Ectodermal cell (in vitro differentiated cells): Measurements from ENCODE around the gene HMBS. TPM values are rescaled to one million over a fixed set of nuclear protein-coding genes. Genes with fewer than 3 reads are reported as not detected.
"Not testable (repeated sequence)": the region's sequence is repeated elsewhere in the genome, so short reads cannot be mapped to it uniquely, and the experiment has no call there.

Experiments
- H3K27ac ChIP-seq: 2 replicates; pipeline ENCODE4 v1.7.0; 2013; ENCODE audit warnings: mild to moderate bottlenecking, low read depth, low read length; ENCODE audit not compliant: insufficient read depth, poor library complexity, severe bottlenecking
- H3K27me3 ChIP-seq: 2 replicates; pipeline ENCODE4 v1.7.0; 2013; ENCODE audit warnings: mild to moderate bottlenecking, low read length; ENCODE audit not compliant: insufficient read depth, control insufficient read depth, poor library complexity, severe bottlenecking
- H3K36me3 ChIP-seq: one replicate; pipeline ENCODE4 v1.7.0; 2013; ENCODE audit warnings: low read length; ENCODE audit not compliant: control insufficient read depth, insufficient read depth
- H3K4me1 ChIP-seq: one replicate; pipeline ENCODE4 v1.7.0; 2013; ENCODE audit warnings: low read length; ENCODE audit not compliant: control insufficient read depth, insufficient read depth
- H3K4me3 ChIP-seq: 2 replicates; pipeline ENCODE4 v1.7.0; 2013; ENCODE audit warnings: low read depth, low read length, control low read depth; ENCODE audit not compliant: insufficient read depth
- H3K9me3 ChIP-seq: 2 replicates; pipeline ENCODE4 v1.7.0; 2013; ENCODE audit warnings: mild to moderate bottlenecking, low read length, moderate library complexity; ENCODE audit not compliant: control insufficient read depth
- WGBS, 2 experiments: methylation state at CpG; one replicate each; pipeline ENCODE4 v1.1.7; 2013; ENCODE audit warnings: missing lambda C conversion rate in 2 of 2; 5-methylcytosine and 5-hydroxymethylcytosine counted together
- polyA plus RNA-seq, 4 experiments: library from polyadenylated mRNA; stranded (reverse); fragments of 50-300 nt; gene quantifications; one replicate each; pipeline ENCODE4 v1.2.3, GENCODE V29; 2013

HMBS gene
- polyA plus RNA-seq (2013, experiment 1 of 4): 62.1 TPM
- polyA plus RNA-seq (2013, experiment 2 of 4): 62.7 TPM
- 43.9 TPM for polyA plus RNA-seq (2013, experiment 3 of 4)
- polyA plus RNA-seq (2013, experiment 4 of 4): 56.8 TPM

GRCh38 chr11:119084663-119085436 is at the start of gene HMBS:
HMBS (plus strand) TSS chr11:119084881; CDS start chr11:119085034, 153 bp downstream.
- 1% methylated on average over 45 of the region's 45 CpGs for WGBS, 2 experiments
- no peaks in the 10 kb centered on the region for H3K27me3 ChIP-seq

GRCh38 chr11:119038884-119039283 is 45.8 kb upstream of the HMBS start:
- no peaks in the 10 kb centered on the region for H3K36me3 ChIP-seq
- no peaks in the 10 kb centered on the region for H3K9me3 ChIP-seq
- peaks cover 5% of the 10 kb centered on the region for H3K4me1 ChIP-seq
- 91 to 94% methylated on average over 5 of the region's 5 CpGs for WGBS, 2 experiments
- H3K27me3 ChIP-seq: no peaks in the 10 kb centered on the region
- H3K4me3 ChIP-seq: no peak overlapping the region
- H3K27ac ChIP-seq: no peak overlapping the region

More at GRCh38 chr11:119084663-119085436, at the start of gene HMBS:
- Histone ChIP-seq H3K4me3 (peak within 1 kb of the TSS; percentile 80), H3K9me3 (no peaks in the 10 kb centered on the region), H3K27ac (peak within 1 kb of the TSS; percentile 74), H3K4me1 (no peaks in the 10 kb centered on the region), H3K36me3 (peaks cover 10% of the 10 kb centered on the region)

GRCh38 chr11:119039471-119039870 is 45.2 kb upstream of the HMBS start:
- H3K36me3 ChIP-seq, H3K4me3 ChIP-seq, H3K27me3 ChIP-seq, H3K9me3 ChIP-seq, H3K4me1 ChIP-seq, H3K27ac ChIP-seq: not testable (repeated sequence)
- 51 to 62% methylated on average over 8 to 11 of the region's 11 CpGs for WGBS, 2 experiments

DNA sequence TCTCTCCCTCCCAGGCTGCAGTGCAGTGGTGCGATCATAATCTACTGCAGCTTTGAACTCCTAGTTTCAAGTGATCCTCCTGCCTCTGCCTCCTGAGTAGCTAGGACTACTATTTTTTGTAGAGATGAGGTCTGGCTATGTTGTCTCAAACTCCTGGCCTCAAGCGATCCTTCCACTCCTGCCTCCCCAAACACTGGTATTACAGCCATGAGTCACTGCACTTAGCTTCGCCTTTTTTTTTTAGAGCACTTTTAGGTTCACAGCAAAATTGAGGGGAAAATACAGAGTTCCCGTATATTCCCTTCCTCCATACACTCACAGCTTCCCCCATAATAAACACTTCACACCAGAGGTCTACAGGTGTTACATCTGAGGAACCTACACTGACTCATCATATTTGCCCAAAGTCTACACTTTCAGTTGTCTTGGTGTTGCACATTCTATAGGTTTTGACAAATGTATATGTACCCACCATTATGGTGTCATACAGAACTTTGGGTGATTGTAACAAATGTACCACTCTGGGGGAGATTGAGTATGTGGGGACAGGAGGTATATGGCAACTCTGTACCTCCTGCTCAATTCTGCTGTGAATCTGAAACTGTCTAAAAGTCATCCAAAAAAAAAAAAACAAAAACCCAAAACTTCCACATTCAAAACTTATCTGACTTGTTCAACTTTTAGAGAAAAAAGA is 42.7 kb upstream of the HMBS start:
- no peak overlapping the region for H3K27ac ChIP-seq
- H3K4me1 ChIP-seq: peaks cover 5% of the 10 kb centered on the region
- H3K4me3 ChIP-seq: no peak overlapping the region
- 92 to 95% methylated on average over 4 of the region's 4 CpGs for WGBS, 2 experiments
- H3K36me3 ChIP-seq: peaks cover 11% of the 10 kb centered on the region
- no peaks in the 10 kb centered on the region for H3K27me3 ChIP-seq
- no peaks in the 10 kb centered on the region for H3K9me3 ChIP-seq

DNA sequence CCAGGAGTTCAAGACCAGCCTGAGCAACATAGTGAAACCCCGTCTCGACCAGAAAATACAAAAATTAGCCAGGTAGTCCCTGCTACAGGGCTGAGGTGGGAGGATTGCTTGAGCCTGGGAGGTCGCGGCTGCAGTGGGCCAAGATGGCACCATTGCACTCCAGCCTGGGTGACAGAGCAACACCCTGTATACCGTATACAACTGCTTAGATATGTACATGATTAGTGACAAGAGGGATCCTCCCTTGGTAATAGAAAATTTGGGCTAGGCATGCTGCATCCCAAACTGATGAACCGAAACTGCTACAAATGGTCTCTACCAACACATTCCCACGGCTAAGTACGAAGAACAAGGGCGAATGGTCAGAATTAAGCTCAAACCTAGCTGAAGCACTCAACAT is 41.8 kb upstream of the HMBS start:
- no peak overlapping the region for H3K4me3 ChIP-seq
- H3K4me1 ChIP-seq: peaks cover 5% of the 10 kb centered on the region
- WGBS, 2 experiments: 89 to 90% methylated on average over 9 of the region's 9 CpGs
- no peak overlapping the region for H3K27ac ChIP-seq
- no peaks in the 10 kb centered on the region for H3K27me3 ChIP-seq
- no peaks in the 10 kb centered on the region for H3K9me3 ChIP-seq
- H3K36me3 ChIP-seq: peaks cover 19% of the 10 kb centered on the region

DNA sequence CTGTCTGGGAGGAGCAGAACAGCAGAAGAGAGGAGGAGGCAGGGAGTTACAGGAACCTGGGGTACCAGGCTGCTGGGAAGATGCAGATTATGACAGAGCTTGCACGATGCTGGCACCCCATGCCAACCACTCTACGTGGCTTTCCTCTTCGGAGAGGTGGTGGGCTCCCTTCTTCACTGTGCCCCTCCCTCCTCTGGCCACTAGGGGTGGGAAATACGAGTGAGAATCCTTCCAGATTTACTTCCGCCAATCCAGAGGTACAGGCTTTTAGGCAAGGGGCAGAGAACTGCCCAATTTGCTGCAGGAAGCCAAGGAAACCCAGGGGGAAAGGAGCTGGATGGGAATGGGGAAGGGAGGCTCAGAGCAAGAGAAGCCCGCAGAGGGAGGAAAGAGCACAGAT is 40.0 kb upstream of the HMBS start:
- Histone ChIP-seq H3K27ac (no peak overlapping the region), H3K36me3 (peaks cover 36% of the 10 kb centered on the region), H3K4me3 (no peak overlapping the region), H3K9me3 (no peaks in the 10 kb centered on the region), H3K4me1 (no peaks in the 10 kb centered on the region), H3K27me3 (no peaks in the 10 kb centered on the region)
- WGBS, 2 experiments: 85 to 86% methylated on average over 6 of the region's 6 CpGs

- H3K36me3 ChIP-seq: peaks cover 46% of the 10 kb centered on the region
- H3K4me1 ChIP-seq: no peaks in the 10 kb centered on the region
- H3K9me3 ChIP-seq: no peaks in the 10 kb centered on the region
- no peak overlapping the region for H3K27ac ChIP-seq
- no peaks in the 10 kb centered on the region for H3K27me3 ChIP-seq
- H3K4me3 ChIP-seq: no peak overlapping the region
- WGBS, 2 experiments: 94 to 97% methylated on average over 6 of the region's 6 CpGs
Observed at GRCh38 chr11:119046489-119046888, 38.2 kb upstream of the HMBS start.

DNA sequence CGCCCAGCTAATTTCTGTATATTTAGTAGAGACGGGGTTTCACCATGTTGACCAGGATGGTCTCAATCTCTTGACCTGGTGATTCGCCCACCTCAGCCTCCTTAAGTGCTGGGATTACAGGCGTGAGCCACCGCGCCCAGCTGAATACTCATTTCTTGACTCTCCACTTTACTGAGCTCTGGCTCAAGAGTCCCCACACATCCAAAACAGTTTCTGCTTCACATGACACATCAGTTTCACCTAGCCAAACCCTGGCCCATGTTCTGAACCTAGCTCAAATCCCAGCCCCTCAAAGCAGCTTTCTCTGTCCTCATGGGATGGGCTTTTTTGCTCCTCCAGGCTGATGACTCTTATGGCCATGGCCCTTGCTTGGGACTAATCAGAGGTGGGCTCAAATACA is 37.5 kb upstream of the HMBS start:
- 93 to 95% methylated on average over 6 of the region's 6 CpGs for WGBS, 2 experiments
- Histone ChIP-seq H3K27ac (no peak overlapping the region), H3K9me3 (no peaks in the 10 kb centered on the region), H3K36me3 (peaks cover 53% of the 10 kb centered on the region), H3K27me3 (no peaks in the 10 kb centered on the region), H3K4me1 (no peaks in the 10 kb centered on the region), H3K4me3 (no peak overlapping the region)

DNA sequence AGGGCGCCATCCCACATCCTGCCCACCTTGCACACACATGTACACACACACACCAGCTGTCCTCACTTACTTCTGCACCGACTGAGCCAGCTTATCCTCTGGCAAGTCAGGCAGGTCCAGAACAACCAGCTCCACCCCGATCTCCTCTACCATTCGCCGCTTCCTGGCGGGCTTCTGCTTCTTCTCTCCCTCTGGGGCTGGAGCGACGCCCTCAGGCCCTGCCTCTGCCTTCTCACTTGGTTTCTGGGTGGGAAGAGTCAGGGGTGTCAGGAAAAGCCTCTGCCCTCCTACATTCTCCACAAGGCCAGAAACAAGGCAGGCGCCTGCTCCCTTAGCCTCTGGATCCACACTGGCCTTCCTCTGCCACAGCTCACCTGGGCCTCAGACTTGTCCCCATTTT is 36.0 kb upstream of the HMBS start:
- Histone ChIP-seq H3K4me1 (no peaks in the 10 kb centered on the region), H3K9me3 (no peaks in the 10 kb centered on the region), H3K27me3 (no peaks in the 10 kb centered on the region), H3K4me3 (no peak overlapping the region), H3K36me3 (peaks cover 58% of the 10 kb centered on the region), H3K27ac (no peak overlapping the region)
- WGBS, 2 experiments: 91 to 95% methylated on average over 9 of the region's 9 CpGs

GRCh38 chr11:119049081-119049480 is 35.6 kb upstream of the HMBS start:
- peaks cover 62% of the 10 kb centered on the region for H3K36me3 ChIP-seq
- no peaks in the 10 kb centered on the region for H3K9me3 ChIP-seq
- no peaks in the 10 kb centered on the region for H3K4me1 ChIP-seq
- H3K4me3 ChIP-seq: no peak overlapping the region
- WGBS, 2 experiments: 94 to 98% methylated on average over 7 of the region's 7 CpGs
- no peak overlapping the region for H3K27ac ChIP-seq
- H3K27me3 ChIP-seq: no peaks in the 10 kb centered on the region
